ENCODE data around the gene SRGAP3. TPM values are rescaled to one million over a fixed set of nuclear protein-coding genes. Genes with fewer than 3 reads are reported as not detected.
A peak's percentile ranks its signal among the peaks of the same experiment; 100 is the strongest.

SRGAP3 gene
- total RNA-seq, 2 experiments from 2014 or later: 2.2 to 3.5 TPM

DNA sequence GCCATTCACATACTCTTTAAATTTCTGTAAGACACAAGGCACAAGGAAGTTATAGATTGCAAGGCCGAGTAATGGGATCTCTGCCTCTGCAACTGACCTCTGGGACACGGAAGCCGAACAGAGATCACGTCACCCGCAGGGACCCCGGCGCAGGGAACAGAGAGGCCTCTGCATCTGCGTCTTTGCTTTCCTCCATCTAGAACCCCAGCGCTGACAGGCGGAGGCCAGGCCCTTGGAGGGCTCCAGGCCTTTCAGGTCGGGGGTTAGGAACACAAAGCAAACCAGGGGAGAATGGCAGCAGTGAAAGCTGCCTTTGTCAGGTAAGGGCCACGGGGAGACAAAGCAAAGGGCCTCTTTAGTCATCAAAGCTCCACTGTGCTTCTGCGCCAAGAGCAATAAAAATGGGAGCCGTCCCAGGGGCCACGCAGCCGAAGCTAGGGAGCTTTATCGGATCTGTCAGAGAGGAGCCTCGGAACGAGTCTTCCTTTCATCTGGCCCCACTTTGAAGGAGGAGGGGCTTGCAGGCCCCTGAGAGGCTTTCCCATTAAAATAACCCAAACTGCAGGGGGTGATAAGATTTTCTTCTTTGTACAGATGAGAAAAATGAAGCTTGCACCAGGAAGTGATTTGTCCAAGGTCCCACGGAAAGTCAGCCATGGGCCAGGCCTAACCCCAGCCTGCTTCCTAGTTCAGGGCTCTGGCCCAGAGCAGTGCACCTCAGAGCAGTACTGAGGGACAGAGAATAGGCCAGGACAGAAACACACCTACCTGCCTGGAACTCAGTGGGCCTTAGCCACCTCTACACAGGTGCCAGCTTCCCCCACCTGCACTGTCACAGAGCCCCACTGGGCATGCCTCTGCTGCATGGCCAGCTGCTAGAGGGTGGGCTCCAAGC, 201.7 kb downstream of the SRGAP3 start:
- ChIA-PET POLR2A (no interaction called here), CTCF (no interaction called here)
- no peak overlapping the region for H3K27ac Mint-ChIP-seq
- H3K4me3 Mint-ChIP-seq: no peak overlapping the region
- DNase-seq: no peak
- intact Hi-C loops (cut with micrococcal nuclease): no loop called here
- H3K27me3 Mint-ChIP-seq: no peaks in the 10 kb centered on the region
- no peaks in the 10 kb centered on the region for H3K9me3 Mint-ChIP-seq
- no peaks in the 10 kb centered on the region for H3K4me1 Mint-ChIP-seq (ENCODE audit: low read depth)
- no peaks in the 10 kb centered on the region for H3K36me3 Mint-ChIP-seq

DNA sequence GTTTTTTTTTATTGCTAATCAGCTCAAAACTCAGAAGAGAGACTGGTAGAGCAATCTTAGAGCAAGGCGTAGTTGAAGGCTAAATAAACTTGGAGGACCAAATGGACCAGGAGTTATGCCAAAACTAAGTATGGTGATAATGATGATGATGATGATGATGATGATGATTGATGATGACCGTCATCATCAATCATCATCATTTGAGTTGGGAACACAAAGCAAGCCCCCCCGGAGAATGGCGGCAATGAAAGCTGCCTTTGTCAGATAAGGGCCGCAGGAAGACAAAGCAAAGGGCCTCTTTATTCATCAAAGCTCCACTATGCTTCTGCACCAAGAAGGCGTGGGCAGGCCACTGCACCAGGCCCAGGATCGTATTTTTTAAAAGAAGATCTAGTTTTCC, 204.1 kb downstream of the SRGAP3 start:
- intact Hi-C loops (cut with micrococcal nuclease): no loop called here
- CTCF ChIA-PET: interaction anchor here (0.9 kb wide), 1 partner anchor 57 kb away, joined by 3 read pairs; no protein-coding TSS in a partner anchor
- Mint-ChIP-seq H3K27me3 (no peaks in the 10 kb centered on the region), H3K27ac (no peak overlapping the region), H3K9me3 (no peaks in the 10 kb centered on the region), H3K4me3 (no peak overlapping the region), H3K4me1 (ENCODE audit: low read depth) (no peaks in the 10 kb centered on the region), H3K36me3 (no peaks in the 10 kb centered on the region)
- POLR2A ChIA-PET: no interaction called here
- DNase-seq: no peak

DNA sequence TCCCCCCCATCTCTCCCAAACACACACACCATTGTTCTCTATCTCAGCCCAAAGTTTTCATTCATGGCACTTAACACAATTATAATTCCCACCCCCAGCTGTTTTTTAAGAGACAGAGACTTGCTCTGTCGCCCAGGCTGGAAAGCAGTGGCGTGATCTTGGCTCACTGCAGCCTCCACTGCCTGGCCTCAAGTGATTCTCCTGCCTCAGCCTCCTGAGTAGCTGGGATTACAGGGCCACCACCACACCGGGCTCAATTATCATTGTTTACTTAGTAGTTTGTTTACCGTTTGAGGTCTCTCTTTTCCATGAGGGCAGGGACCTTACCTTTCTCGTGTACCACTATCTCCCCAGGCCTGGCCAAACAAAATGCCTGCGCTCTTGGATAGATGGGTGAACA, 206.4 kb downstream of the SRGAP3 start:
- Mint-ChIP-seq H3K36me3 (no peaks in the 10 kb centered on the region), H3K4me3 (no peak overlapping the region), H3K27ac (no peak overlapping the region), H3K9me3 (no peaks in the 10 kb centered on the region), H3K4me1 (ENCODE audit: low read depth) (no peaks in the 10 kb centered on the region), H3K27me3 (no peaks in the 10 kb centered on the region)
- ChIA-PET CTCF (no interaction called here), POLR2A (no interaction called here)
- intact Hi-C loops (cut with micrococcal nuclease): no loop called here
- no peak for DNase-seq

DNA sequence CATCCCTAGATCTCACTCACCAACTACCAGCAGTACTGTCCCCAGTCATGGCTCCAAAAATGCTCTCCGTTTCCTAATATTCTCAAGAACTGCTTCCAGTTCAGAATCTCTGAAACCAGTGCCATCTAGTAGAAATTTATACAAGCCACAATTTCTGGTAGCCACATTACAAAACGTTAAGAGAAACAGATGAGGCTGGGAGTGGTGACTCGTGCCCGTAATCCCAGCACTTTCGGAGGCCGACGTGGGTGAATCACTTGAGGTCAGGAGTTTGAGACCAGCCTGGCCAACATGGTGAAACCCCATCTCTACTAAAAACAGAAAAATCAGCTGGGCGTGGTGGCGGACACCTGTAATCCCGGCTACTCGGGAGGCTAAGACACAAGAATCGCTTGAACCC, 207.8 kb downstream of the SRGAP3 start:
- H3K27ac Mint-ChIP-seq: no peak overlapping the region
- H3K36me3 Mint-ChIP-seq: no peaks in the 10 kb centered on the region
- ChIA-PET POLR2A (no interaction called here), CTCF (no interaction called here)
- H3K27me3 Mint-ChIP-seq: no peaks in the 10 kb centered on the region
- no peaks in the 10 kb centered on the region for H3K9me3 Mint-ChIP-seq
- DNase-seq: no peak
- intact Hi-C loops (cut with micrococcal nuclease): no loop called here
- no peaks in the 10 kb centered on the region for H3K4me1 Mint-ChIP-seq (ENCODE audit: low read depth)
- no peak overlapping the region for H3K4me3 Mint-ChIP-seq

GRCh38 chr3:9040996-9041395, 208.4 kb downstream of the SRGAP3 start:
- intact Hi-C loops (cut with micrococcal nuclease): no loop called here
- no peaks in the 10 kb centered on the region for H3K36me3 Mint-ChIP-seq
- DNase-seq: no peak
- H3K27ac Mint-ChIP-seq: no peak overlapping the region
- CTCF ChIA-PET: interaction anchor here (1.3 kb wide), 1 partner anchor 9 kb away, joined by 3 read pairs; no protein-coding TSS in a partner anchor
- H3K27me3 Mint-ChIP-seq: no peaks in the 10 kb centered on the region
- POLR2A ChIA-PET: no interaction called here
- no peaks in the 10 kb centered on the region for H3K9me3 Mint-ChIP-seq
- H3K4me3 Mint-ChIP-seq: no peak overlapping the region
- no peaks in the 10 kb centered on the region for H3K4me1 Mint-ChIP-seq (ENCODE audit: low read depth)

DNA sequence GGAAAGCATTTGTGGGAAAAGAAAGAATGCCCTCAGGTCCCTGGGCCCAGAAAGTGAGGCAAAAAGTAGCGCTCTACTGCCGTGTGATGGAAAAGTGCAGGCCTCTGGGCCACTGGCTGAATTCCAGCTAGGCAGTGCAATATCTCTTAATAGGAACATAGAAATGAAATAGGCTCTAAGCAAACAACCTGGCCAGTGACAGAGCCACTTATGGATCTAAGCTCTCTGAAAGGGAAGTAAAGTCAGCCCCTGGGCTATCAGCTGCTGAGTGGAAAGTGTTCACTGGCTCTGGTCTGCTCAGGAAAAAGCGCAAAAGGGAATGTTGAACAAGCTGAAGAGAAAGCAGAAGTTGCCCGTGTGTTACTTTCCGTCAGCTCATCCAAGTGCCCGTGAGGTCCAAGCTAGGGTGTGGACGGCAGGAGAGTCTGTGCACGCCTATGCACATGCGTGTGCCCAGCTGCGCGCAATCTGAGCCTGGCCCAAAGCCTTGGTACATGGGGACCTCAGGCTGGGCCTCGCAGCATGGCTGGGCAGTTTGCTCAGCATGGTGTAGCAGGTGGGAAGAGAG, 212.2 kb downstream of the SRGAP3 start:
- Mint-ChIP-seq H3K27me3 (no peaks in the 10 kb centered on the region), H3K4me3 (no peak overlapping the region), H3K27ac (no peak overlapping the region), H3K9me3 (no peaks in the 10 kb centered on the region), H3K36me3 (no peaks in the 10 kb centered on the region), H3K4me1 (ENCODE audit: low read depth) (no peaks in the 10 kb centered on the region)
- POLR2A ChIA-PET: no interaction called here
- intact Hi-C loops (cut with micrococcal nuclease): no loop called here
- DNase-seq: no peak
- CTCF ChIA-PET: no interaction called here

- Mint-ChIP-seq H3K27ac (no peak overlapping the region), H3K27me3 (no peaks in the 10 kb centered on the region), H3K9me3 (no peaks in the 10 kb centered on the region), H3K36me3 (no peaks in the 10 kb centered on the region), H3K4me3 (no peak overlapping the region), H3K4me1 (ENCODE audit: low read depth) (no peaks in the 10 kb centered on the region)
- DNase-seq: no peak
- intact Hi-C loops (cut with micrococcal nuclease): no loop called here
- POLR2A ChIA-PET: no interaction called here
- CTCF ChIA-PET: no interaction called here
These were observed 212.9 kb downstream of the SRGAP3 start for GRCh38 chr3:9036404-9037131.

- intact Hi-C loops (cut with micrococcal nuclease): no loop called here
- POLR2A ChIA-PET: no interaction called here
- CTCF ChIA-PET: no interaction called here
- DNase-seq: no peak
- Mint-ChIP-seq H3K36me3 (no peaks in the 10 kb centered on the region), H3K4me1 (ENCODE audit: low read depth) (no peaks in the 10 kb centered on the region), H3K27ac (no peak overlapping the region), H3K9me3 (no peaks in the 10 kb centered on the region), H3K27me3 (no peaks in the 10 kb centered on the region), H3K4me3 (no peak overlapping the region)
These were observed 213.5 kb downstream of the SRGAP3 start for GRCh38 chr3:9035961-9036360.

GRCh38 chr3:9035473-9035872, 214.0 kb downstream of the SRGAP3 start:
- POLR2A ChIA-PET: no interaction called here
- Mint-ChIP-seq H3K36me3 (no peaks in the 10 kb centered on the region), H3K4me3 (no peak overlapping the region), H3K4me1 (ENCODE audit: low read depth) (no peaks in the 10 kb centered on the region), H3K9me3 (no peaks in the 10 kb centered on the region), H3K27me3 (no peaks in the 10 kb centered on the region), H3K27ac (no peak overlapping the region)
- DNase-seq: no peak
- CTCF ChIA-PET: no interaction called here
- intact Hi-C loops (cut with micrococcal nuclease): no loop called here

- no peaks in the 10 kb centered on the region for H3K27me3 Mint-ChIP-seq
- H3K4me3 Mint-ChIP-seq: no peak overlapping the region
- ChIA-PET CTCF (interaction anchor here (0.7 to 1.5 kb wide), 2 partner anchors 46 to 256 kb away, joined by 3 read pairs; no protein-coding TSS in a partner anchor), POLR2A (no interaction called here)
- H3K9me3 Mint-ChIP-seq: no peaks in the 10 kb centered on the region
- no peaks in the 10 kb centered on the region for H3K4me1 Mint-ChIP-seq (ENCODE audit: low read depth)
- peak; percentile 10 for DNase-seq
- no peak overlapping the region for H3K27ac Mint-ChIP-seq
- intact Hi-C loops (cut with micrococcal nuclease): no loop called here
- no peaks in the 10 kb centered on the region for H3K36me3 Mint-ChIP-seq
These were observed 215.6 kb downstream of the SRGAP3 start for GRCh38 chr3:9033867-9034266.

DNA sequence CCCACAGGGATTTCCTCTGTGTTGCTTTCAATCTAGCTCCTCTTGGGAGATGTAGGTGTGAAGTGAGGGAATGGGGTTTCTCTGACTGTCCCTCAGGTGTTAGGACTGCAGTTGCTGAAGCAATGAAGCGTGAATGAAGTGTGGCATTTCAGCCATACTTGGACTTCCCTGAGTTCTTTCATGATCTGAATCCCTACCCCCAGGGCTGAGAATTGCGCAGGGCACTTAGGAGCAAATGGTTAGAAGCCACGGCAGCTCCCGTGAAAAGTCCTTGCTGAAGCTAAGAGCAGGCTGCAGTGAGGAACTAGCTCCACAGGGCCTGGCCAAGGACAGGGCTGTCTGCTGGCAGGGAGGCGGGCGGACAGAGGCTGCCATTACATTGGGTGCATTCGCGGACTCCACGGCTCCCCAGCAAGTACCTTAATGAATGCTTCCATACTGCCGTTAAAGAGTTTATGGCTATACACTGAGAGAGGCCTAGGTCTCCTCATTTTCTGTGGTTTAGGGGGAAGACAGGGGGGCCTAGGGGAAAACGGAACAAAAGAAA, 217.1 kb downstream of the SRGAP3 start:
- Mint-ChIP-seq H3K9me3 (no peaks in the 10 kb centered on the region), H3K27me3 (no peaks in the 10 kb centered on the region), H3K36me3 (no peaks in the 10 kb centered on the region), H3K27ac (no peak overlapping the region), H3K4me3 (no peak overlapping the region), H3K4me1 (ENCODE audit: low read depth) (no peaks in the 10 kb centered on the region)
- ChIA-PET CTCF (no interaction called here), POLR2A (no interaction called here)
- intact Hi-C loops (cut with micrococcal nuclease): no loop called here
- no peak for DNase-seq

GRCh38 chr3:9030034-9030433, 219.4 kb downstream of the SRGAP3 start:
- intact Hi-C loops (cut with micrococcal nuclease): no loop called here
- no peaks in the 10 kb centered on the region for H3K27me3 Mint-ChIP-seq
- ChIA-PET POLR2A (interaction anchor here (0.6 kb wide), 1 partner anchor 260 kb away, joined by 3 read pairs; no protein-coding TSS in a partner anchor), CTCF (no interaction called here)
- no peak overlapping the region for H3K4me3 Mint-ChIP-seq
- no peak for DNase-seq
- H3K27ac Mint-ChIP-seq: no peak overlapping the region
- no peaks in the 10 kb centered on the region for H3K36me3 Mint-ChIP-seq
- no peaks in the 10 kb centered on the region for H3K9me3 Mint-ChIP-seq
- H3K4me1 Mint-ChIP-seq (ENCODE audit: low read depth): no peaks in the 10 kb centered on the region
